Stimulated activated CD4-positive, alpha-beta T cell treated with anti-CD3 and anti-CD28 coated beads, Interleukin-1b, Interleukin-23, amount 100 ng/mL, for 48 hours (primary cell): ENCODE data around the gene FOS.
A peak's percentile ranks its signal among the peaks of the same experiment; 100 is the strongest.
"Not testable (repeated sequence)": the region's sequence is repeated elsewhere in the genome, so short reads cannot be mapped to it uniquely, and the experiment has no call there.

Source experiments
- DNase-seq: peaks from one replicate; pipeline ENCODE4 v3.0.0-alpha.2; 2020

Gene FOS

GRCh38 chr14:75277815-75278421 is 710 bp upstream of the FOS start:
- no peak for DNase-seq

GRCh38 chr14:75279153-75279762 is 630 bp downstream of the FOS start:
- peak; percentile 57 for DNase-seq

- no peak for DNase-seq
These were observed 1.2 kb downstream of the FOS start for GRCh38 chr14:75279763-75280290.

DNA sequence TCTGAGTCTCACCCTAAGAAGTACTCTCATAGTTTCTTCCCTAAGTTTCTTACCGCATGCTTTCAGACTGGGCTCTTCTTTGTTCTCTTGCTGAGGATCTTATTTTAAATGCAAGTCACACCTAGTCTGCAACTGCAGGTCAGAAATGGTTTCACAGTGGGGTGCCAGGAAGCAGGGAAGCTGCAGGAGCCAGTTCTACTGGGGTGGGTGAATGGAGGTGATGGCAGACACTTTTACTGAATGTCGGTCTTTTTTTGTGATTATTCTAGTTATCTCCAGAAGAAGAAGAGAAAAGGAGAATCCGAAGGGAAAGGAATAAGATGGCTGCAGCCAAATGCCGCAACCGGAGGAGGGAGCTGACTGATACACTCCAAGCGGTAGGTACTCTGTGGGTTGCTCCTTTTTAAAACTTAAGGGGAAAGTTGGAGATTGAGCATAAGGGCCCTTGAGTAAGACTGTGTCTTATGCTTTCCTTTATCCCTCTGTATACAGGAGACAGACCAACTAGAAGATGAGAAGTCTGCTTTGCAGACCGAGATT is 1.7 kb downstream of the FOS start:
- no peak for DNase-seq

DNA sequence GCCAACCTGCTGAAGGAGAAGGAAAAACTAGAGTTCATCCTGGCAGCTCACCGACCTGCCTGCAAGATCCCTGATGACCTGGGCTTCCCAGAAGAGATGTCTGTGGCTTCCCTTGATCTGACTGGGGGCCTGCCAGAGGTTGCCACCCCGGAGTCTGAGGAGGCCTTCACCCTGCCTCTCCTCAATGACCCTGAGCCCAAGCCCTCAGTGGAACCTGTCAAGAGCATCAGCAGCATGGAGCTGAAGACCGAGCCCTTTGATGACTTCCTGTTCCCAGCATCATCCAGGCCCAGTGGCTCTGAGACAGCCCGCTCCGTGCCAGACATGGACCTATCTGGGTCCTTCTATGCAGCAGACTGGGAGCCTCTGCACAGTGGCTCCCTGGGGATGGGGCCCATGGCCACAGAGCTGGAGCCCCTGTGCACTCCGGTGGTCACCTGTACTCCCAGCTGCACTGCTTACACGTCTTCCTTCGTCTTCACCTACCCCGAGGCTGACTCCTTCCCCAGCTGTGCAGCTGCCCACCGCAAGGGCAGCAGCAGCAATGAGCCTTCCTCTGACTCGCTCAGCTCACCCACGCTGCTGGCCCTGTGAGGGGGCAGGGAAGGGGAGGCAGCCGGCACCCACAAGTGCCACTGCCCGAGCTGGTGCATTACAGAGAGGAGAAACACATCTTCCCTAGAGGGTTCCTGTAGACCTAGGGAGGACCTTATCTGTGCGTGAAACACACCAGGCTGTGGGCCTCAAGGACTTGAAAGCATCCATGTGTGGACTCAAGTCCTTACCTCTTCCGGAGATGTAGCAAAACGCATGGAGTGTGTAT is 2.4 kb downstream of the FOS start:
- no peak for DNase-seq

DNA sequence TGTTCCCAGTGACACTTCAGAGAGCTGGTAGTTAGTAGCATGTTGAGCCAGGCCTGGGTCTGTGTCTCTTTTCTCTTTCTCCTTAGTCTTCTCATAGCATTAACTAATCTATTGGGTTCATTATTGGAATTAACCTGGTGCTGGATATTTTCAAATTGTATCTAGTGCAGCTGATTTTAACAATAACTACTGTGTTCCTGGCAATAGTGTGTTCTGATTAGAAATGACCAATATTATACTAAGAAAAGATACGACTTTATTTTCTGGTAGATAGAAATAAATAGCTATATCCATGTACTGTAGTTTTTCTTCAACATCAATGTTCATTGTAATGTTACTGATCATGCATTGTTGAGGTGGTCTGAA is 3.0 kb downstream of the FOS start:
- DNase-seq, result no peak

DNA sequence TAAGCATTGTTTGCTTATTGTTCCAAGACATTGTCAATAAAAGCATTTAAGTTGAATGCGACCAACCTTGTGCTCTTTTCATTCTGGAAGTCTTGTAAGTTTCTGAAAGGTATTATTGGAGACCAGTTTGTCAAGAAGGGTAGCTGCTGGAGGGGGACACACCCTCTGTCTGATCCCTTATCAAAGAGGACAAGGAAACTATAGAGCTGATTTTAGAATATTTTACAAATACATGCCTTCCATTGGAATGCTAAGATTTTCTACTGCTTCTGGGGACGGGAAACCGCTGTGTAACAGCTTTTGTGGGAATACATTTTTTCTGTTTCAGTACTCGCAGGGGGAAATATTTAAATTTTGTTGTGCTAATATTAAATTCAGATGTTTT is 3.5 kb downstream of the FOS start:
- no peak for DNase-seq

GRCh38 chr14:75282555-75283161 is 4.0 kb downstream of the FOS start:
- not testable (repeated sequence) for DNase-seq

- no peak for DNase-seq
These were observed 4.7 kb downstream of the FOS start for GRCh38 chr14:75283162-75283832.

DNA sequence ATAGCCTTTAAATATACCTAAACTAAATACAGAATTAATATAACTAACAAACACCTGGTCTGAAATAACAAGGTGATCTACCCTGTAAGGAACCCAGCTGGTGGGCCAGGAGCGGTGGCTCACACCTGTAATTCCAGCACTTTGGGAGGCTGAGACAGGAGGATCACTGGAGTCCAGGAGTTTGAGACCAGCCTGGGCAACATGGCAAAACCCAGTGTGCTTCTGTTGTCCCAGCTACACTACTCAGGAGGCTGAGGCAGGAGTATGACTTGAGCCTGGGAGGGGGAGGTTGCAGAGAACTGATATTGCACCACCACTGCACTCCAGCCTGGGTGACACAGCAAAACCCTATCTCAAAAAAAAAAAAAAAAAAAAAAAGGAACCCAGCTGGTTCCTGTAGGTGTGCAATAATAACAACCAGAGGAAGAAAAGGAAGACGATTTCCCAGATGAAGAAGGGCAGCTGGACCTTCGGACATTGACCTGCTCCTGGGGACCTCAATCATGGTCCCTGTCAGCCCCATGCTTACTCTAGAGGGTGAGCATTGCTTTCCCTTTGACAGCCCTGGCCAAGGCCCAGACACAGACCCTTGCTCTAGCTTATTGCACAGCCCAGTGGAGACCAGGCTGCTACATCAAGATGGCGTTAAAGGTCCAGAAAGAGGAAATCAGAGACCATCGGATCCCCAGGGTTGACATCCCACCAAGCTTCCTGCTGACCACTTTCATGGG is 5.4 kb downstream of the FOS start:
- no peak for DNase-seq

DNA sequence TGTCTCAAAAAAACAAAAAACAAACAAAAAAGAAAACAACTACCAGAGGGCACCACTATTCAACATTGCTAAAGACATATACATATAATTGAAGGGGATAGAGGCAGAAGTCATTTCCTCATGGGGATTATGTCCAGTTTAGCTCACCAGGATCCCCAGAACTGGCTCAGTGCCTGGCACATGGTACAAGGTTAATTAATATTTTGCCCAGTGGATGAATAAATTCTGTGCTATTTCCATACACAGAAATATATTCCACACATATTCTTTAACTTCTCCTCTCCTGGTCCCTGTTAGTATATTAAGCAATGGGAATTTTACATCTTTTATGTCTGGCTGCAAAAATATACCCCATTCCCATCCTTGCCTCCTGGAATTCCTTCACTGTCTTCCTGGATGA is 6.7 kb downstream of the FOS start:
- no peak for DNase-seq

DNA sequence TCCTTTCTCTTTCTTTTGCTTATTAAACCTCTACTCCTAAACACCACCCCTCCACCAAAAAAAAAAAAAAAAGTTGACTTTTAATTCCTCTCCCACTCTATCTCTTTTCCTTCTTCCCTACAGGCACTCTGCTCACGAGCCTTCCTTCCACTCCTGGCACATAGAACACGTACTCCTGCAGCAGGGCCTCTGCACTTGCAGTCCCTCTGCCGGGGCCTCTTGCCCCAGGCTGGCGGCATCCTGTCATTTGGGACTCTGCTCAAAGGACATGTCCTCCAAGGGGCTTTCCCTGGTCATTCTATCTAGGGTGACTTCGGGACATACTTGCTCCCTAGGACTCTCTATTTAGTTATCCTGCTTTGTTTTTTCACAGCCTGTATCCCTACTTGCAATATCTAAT is 7.7 kb downstream of the FOS start:
- no peak for DNase-seq

GRCh38 chr14:75289840-75290388 is 11.3 kb downstream of the FOS start:
- DNase-seq, result no peak

DNA sequence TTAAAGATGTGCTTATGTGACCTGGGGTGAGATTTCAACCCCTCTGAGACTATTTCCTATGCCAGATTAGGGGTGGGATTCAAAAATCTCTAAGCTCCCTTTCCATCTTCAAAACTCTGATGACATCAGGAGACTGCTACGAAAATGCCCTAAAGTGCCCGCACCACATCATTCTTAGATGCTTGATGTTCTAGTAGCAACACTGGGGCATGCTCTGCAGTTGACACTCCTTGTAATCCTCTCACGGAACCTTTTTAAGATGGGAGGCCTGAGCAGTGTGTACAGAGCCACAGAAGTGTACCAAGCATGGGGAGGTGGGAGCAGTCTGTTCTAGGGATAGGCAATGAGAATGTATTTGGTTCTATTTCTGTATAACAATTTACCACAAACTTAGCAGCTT is 12.2 kb downstream of the FOS start:
- DNase-seq, result no peak

DNA sequence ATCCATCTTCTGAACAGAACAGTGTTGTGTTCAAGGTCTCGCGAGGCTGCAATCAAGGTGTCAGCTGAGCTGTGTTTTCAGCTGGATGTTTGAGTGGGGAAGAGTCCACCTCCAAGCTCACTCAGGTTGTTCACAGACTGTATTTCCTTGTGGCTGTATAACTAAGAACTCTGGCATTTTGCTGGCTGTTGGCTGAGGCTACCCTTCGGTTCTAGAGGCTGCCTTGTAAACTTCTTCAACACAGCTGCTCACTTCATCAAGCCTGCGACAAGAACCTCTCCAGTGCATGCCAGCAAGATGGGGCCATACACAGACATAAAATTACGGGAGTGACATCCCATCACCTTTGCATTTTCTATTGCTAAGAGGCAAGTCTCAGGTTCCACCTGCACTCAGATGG is 12.7 kb downstream of the FOS start:
- DNase-seq, result no peak

GRCh38 chr14:75292101-75292563 is 13.5 kb downstream of the FOS start:
- no peak for DNase-seq

GRCh38 chr14:75292886-75293285 is 14.3 kb downstream of the FOS start:
- DNase-seq, result no peak

DNA sequence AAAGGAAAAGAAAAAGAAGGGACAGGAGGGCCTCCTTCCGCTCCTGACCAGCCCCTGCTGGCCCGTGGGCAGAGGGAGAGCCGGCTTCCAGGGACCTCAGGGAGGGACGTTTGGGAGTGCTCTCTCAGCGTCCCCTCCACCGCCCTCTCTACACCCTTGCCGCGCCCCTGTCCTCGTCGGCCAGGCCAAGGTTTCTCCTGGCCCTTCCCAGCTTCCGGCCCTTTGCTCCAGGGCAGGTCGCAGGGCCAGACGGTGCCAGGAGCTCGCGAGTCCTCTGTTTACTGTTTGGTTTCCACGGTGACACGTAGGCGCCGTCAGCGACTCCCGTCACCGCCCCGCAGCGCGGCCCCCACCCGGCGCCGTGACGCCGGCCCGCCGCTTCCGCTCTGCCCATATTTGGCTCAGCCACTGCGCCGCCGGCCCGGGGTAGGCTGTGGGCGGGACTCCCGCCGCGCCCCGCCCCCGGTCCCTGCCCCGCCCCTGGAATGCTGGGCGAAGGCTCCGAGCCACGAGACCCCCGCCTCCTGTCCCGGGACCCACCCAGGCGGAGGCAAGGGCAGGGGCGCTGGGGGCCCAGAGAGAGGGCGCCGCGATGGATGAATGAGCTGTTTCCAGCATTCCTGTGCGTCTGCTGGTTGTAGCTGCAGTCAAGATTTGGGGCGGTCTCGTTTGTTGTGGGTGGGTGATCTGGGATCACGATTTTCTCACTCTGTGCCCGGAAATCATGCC is 15.5 kb downstream of the FOS start:
- peak; percentile 92 for DNase-seq

DNA sequence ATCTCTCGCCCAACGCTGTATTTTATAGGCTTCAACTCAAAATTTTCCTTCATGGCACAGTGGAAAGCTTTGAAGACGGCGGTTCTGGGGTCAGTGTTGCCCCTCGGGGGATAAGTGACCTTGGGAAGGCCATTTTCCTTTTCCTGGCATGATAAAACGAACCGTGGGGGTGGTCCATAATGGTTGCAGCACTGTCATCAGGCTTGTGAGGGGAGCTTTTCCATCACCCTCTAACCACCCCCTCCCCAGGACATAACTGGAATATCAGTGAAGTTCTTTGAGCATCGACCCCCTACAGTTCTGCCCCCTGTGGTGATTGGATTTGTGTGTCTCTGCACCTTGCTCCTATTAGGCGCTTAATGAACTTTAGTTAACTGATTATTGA is 16.0 kb downstream of the FOS start:
- DNase-seq, result no peak

GRCh38 chr14:75295061-75295461 is 16.4 kb downstream of the FOS start:
- no peak for DNase-seq
